GM23338 (cell line): ENCODE data around the gene STK32C. TPM values are rescaled to one million over a fixed set of nuclear protein-coding genes. Genes with fewer than 3 reads are reported as not detected.

ENCODE experiments used
- ATAC-seq: fragments of 200-7000 bp; cut with Tn5 transposase; 3 replicates; pipeline ENCODE4 v1.9.1; 2020
- DNase-seq: peaks from one replicate; pipeline ENCODE4 v3.0.0-alpha.2; 2015; ENCODE audit warnings: low spot score
- H2AFZ ChIP-seq: fragments of 200-600 bp; sonication (generic); 2 replicates; pipeline ENCODE4 v1.8.0; 2016; ENCODE audit warnings: antibody characterized with exemption, mild to moderate bottlenecking, moderate library complexity
- H3F3A ChIP-seq: fragments of 200-600 bp; sonication (generic); replicated peaks from 2 replicates; pipeline ENCODE4 v1.8.0; 2017; ENCODE audit warnings: antibody characterized with exemption, mixed run types, low read depth
- H3K27ac ChIP-seq: fragments of 200-600 bp; sonication (generic); 2 replicates; pipeline ENCODE4 v1.6.1; 2016; ENCODE audit warnings: low read depth
- H3K27me3 ChIP-seq: fragments of 200-600 bp; sonication (generic); 2 replicates; pipeline ENCODE4 v1.8.0; 2016; ENCODE audit warnings: mild to moderate bottlenecking, mixed run types, moderate library complexity; ENCODE audit not compliant: insufficient read depth
- H3K36me3 ChIP-seq: fragments of 200-600 bp; sonication (generic); 2 replicates; pipeline ENCODE4 v1.8.0; 2016; ENCODE audit warnings: mild to moderate bottlenecking; ENCODE audit not compliant: insufficient read depth
- H3K4me1 ChIP-seq: fragments of 200-600 bp; sonication (generic); 2 replicates; pipeline ENCODE4 v1.8.0; 2016; ENCODE audit warnings: mild to moderate bottlenecking, moderate library complexity; ENCODE audit not compliant: insufficient read depth
- H3K4me2 ChIP-seq: fragments of 200-600 bp; sonication (generic); 2 replicates; pipeline ENCODE4 v1.7.1; 2017; ENCODE audit warnings: mixed run types
- H3K4me3 ChIP-seq: fragments of 200-600 bp; sonication (generic); 2 replicates; pipeline ENCODE4 v1.6.1; 2016; ENCODE audit warnings: mixed run types
- H3K79me2 ChIP-seq: fragments of 200-600 bp; sonication (generic); replicated peaks from 2 replicates; pipeline ENCODE4 v1.8.0; 2017; ENCODE audit warnings: mild to moderate bottlenecking; ENCODE audit not compliant: insufficient read depth
- H3K9me2 ChIP-seq: fragments of 200-600 bp; sonication (generic); 2 replicates; pipeline ENCODE4 v1.8.0; 2017; ENCODE audit not compliant: insufficient read depth
- H4K20me1 ChIP-seq: fragments of 200-600 bp; sonication (generic); replicated peaks from 2 replicates; pipeline ENCODE4 v1.8.0; 2017; ENCODE audit warnings: mild to moderate bottlenecking; ENCODE audit not compliant: insufficient read depth
- H3K27ac Mint-ChIP-seq: 2 replicates; pipeline ENCODE4 v1.8.0; 2020; ENCODE audit warnings: inconsistent platforms, mild to moderate bottlenecking, moderate library complexity, mixed read lengths
- H3K27me3 Mint-ChIP-seq: 3 replicates; pipeline ENCODE4 v1.8.0; 2022; ENCODE audit warnings: low read depth, mild to moderate bottlenecking, moderate library complexity, mixed read lengths, inconsistent platforms; ENCODE audit not compliant: insufficient read depth, poor library complexity
- H3K36me3 Mint-ChIP-seq: 3 replicates; pipeline ENCODE4 v1.8.0; 2021; ENCODE audit warnings: low read depth, mild to moderate bottlenecking, inconsistent platforms, moderate library complexity, mixed read lengths
- H3K4me1 Mint-ChIP-seq: 3 replicates; pipeline ENCODE4 v1.8.0; 2020; ENCODE audit warnings: mild to moderate bottlenecking, inconsistent platforms, mixed read lengths
- H3K4me3 Mint-ChIP-seq: 3 replicates; pipeline ENCODE4 v1.8.0; 2021; ENCODE audit warnings: moderate library complexity, mild to moderate bottlenecking, inconsistent platforms, mixed read lengths
- H3K9me3 Mint-ChIP-seq: 3 replicates; pipeline ENCODE4 v1.8.0; 2020; ENCODE audit warnings: moderate library complexity, mild to moderate bottlenecking, inconsistent platforms, mixed read lengths
- CREB1 ChIP-seq: fragments of 250-450 bp; sonication (Bioruptor Pico); IDR thresholded peaks from 2 replicates; pipeline ENCODE4 v1.5.0; 2020; ENCODE audit warnings: low read depth, mild to moderate bottlenecking, moderate library complexity
- EZH2 ChIP-seq: fragments of 200-600 bp; sonication (generic); IDR thresholded peaks from one replicate; pipeline ENCODE4 v1.8.0; 2017; ENCODE audit warnings: antibody characterized with exemption, mild to moderate bottlenecking, low read depth; ENCODE audit not compliant: unreplicated experiment
- EZH2phosphoT487 ChIP-seq: fragments of 200-600 bp; sonication (generic); IDR thresholded peaks from one replicate; pipeline ENCODE4 v1.8.1; 2018; ENCODE audit warnings: antibody characterized with exemption; ENCODE audit not compliant: unreplicated experiment
- JUNB ChIP-seq: IDR thresholded peaks from one replicate; pipeline ENCODE4 v1.6.1; 2016; ENCODE audit warnings: antibody characterized with exemption; ENCODE audit not compliant: unreplicated experiment
- NANOG ChIP-seq: IDR thresholded peaks from 2 replicates; pipeline ENCODE4 v1.6.1; 2016; ENCODE audit warnings: antibody characterized with exemption, borderline replicate concordance
- STAT1 ChIP-seq: IDR thresholded peaks from one replicate; pipeline ENCODE4 v1.6.1; 2016; ENCODE audit warnings: antibody characterized with exemption; ENCODE audit not compliant: unreplicated experiment
- polyA plus RNA-seq: library from polyadenylated mRNA; unstranded; fragments of >200 nt; fragmentation: Nextera tagmentation; extraction: Ambion mirVana; gene quantifications from 2 replicates; pipeline ENCODE4 v1.2.1, GENCODE V29; 2016
- total RNA-seq: library from RNA; depleted of rRNA; stranded (reverse); fragments of >200 nt; shearing (Covaris generic); gene quantifications from 2 replicates; pipeline ENCODE4 v1.2.3, GENCODE V29; 2014
- TF ChIP-seq, protein P1 (sequence below): IDR thresholded peaks from one replicate; pipeline ENCODE4 v1.6.1; 2018; ENCODE audit warnings: antibody characterized with exemption; ENCODE audit not compliant: unreplicated experiment
- TF ChIP-seq, protein P2 (sequence below): IDR thresholded peaks from 2 replicates; pipeline ENCODE4 v1.6.1; 2016; ENCODE audit warnings: antibody characterized with exemption
- TF ChIP-seq, protein P3 (sequence below): fragments of 250-450 bp; sonication (Bioruptor Pico); IDR thresholded peaks from 2 replicates; pipeline ENCODE4 v1.5.0; 2020; ENCODE audit warnings: mild to moderate bottlenecking, moderate library complexity

STK32C gene
- total and polyA plus RNA-seq, 2 experiments from 2014 or later: 10.2 to 20.5 TPM

DNA sequence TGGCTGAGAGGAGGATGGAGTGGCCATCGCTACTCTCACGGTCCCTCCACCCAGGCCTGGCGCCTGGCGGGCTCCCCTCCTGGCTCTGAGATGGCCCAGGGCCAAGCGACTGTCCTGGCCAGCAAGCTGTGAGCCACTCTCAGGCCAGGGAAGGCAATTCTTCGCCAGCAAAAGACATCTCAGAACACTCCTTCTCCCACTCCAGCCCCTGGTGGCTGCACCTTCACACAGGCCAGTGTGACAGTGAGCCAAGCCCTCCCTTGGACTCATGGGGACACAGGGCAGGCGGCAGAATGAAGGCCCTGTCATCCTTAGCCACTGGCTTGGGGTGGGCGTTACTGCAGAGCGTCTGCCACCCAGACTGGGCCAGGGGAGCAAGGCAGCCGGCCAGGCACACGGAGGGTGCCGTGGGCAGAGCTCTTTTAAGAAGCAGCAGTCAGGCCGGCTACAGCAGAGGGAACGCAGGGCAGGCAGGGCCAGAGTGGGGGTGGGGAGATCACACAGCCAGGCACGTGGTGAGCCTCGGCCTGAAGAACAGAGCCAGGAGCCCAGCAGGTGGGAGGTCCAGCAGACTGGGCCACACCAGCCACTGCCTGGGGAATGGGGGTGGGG is 14.4 kb downstream of the STK32C start:
- H3K27ac ChIP-seq: no peak overlapping the region
- H3K9me2 ChIP-seq: no peaks in the 10 kb centered on the region
- no peaks in the 10 kb centered on the region for H3K79me2 ChIP-seq
- no peak overlapping the region for H3K4me3 Mint-ChIP-seq
- H3K9me3 Mint-ChIP-seq: no peaks in the 10 kb centered on the region; the same call in 2 of the 3 replicates
- peaks cover 18% of the 10 kb centered on the region for H3K4me1 Mint-ChIP-seq
- H3K27me3 ChIP-seq: no peaks in the 10 kb centered on the region
- no peaks in the 10 kb centered on the region for H3F3A ChIP-seq
- no peaks in the 10 kb centered on the region; the same call in 2 of the 3 replicates for H3K36me3 Mint-ChIP-seq
- H2AFZ ChIP-seq: no peak overlapping the region
- H3K4me1 ChIP-seq: no peaks in the 10 kb centered on the region
- no peak overlapping the region; the same call in 1 of the 2 replicates for H3K27ac Mint-ChIP-seq
- no peak overlapping the region for H3K4me3 ChIP-seq
- H3K4me2 ChIP-seq: no peak overlapping the region
- TF ChIP-seq STAT1: no peak
- TF ChIP-seq, protein P1, sequence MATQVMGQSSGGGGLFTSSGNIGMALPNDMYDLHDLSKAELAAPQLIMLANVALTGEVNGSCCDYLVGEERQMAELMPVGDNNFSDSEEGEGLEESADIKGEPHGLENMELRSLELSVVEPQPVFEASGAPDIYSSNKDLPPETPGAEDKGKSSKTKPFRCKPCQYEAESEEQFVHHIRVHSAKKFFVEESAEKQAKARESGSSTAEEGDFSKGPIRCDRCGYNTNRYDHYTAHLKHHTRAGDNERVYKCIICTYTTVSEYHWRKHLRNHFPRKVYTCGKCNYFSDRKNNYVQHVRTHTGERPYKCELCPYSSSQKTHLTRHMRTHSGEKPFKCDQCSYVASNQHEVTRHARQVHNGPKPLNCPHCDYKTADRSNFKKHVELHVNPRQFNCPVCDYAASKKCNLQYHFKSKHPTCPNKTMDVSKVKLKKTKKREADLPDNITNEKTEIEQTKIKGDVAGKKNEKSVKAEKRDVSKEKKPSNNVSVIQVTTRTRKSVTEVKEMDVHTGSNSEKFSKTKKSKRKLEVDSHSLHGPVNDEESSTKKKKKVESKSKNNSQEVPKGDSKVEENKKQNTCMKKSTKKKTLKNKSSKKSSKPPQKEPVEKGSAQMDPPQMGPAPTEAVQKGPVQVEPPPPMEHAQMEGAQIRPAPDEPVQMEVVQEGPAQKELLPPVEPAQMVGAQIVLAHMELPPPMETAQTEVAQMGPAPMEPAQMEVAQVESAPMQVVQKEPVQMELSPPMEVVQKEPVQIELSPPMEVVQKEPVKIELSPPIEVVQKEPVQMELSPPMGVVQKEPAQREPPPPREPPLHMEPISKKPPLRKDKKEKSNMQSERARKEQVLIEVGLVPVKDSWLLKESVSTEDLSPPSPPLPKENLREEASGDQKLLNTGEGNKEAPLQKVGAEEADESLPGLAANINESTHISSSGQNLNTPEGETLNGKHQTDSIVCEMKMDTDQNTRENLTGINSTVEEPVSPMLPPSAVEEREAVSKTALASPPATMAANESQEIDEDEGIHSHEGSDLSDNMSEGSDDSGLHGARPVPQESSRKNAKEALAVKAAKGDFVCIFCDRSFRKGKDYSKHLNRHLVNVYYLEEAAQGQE: peak; percentile 34
- peaks cover 18% of the 10 kb centered on the region for H3K27me3 Mint-ChIP-seq
- peak; percentile 60 for ATAC-seq
- H4K20me1 ChIP-seq: no peaks in the 10 kb centered on the region
- H3K36me3 ChIP-seq: no peaks in the 10 kb centered on the region
- no peak for DNase-seq

DNA sequence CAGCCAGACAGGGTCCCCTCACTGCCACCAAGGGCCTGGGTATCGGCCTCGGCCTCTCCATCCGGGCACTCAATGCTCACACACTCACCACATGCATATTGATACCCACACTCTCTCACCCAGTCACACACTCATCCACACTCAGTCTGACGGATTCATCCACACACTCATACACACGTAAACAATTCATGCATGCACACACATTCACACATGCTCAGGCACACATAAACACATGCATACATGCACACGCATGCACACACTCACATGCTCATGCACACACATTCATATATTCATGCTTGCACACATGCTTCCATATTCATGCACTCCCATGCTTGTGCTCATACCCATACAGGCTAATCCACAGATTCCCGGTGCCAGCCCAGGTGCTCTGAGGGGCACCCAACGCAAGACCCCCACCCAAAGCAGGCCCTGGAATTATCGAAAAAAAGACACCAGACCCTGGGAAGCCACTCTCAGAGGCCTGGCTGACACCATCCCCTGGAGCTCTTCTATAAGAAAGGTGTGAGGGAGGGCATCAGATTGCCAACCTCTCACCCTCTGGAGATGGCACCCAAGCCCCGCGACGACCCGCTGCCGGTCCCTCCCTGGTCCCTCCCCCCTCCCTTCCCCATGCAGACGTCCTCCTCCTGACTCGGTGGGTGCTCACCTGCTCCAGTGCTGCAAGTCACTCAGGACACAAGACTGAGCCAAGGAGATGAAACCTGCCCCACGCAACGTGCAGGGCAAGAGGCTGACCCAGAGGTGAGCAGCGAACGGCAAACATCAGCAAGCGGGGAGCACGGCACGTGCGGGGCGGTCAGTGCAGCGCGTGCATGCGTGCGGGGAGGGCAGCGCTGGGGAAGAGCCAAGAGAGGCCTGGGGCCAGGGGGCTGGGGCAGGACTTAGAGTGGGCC is 15.2 kb downstream of the STK32C start:
- Histone ChIP-seq H3K79me2 (no peaks in the 10 kb centered on the region), H3K4me2 (no peak overlapping the region), H3K27me3 (no peaks in the 10 kb centered on the region), H3K27ac (no peak overlapping the region), H3K9me2 (no peaks in the 10 kb centered on the region), H3K4me1 (no peaks in the 10 kb centered on the region), H4K20me1 (no peaks in the 10 kb centered on the region), H2AFZ (no peak overlapping the region), H3K36me3 (no peaks in the 10 kb centered on the region), H3F3A (no peaks in the 10 kb centered on the region), H3K4me3 (no peak overlapping the region)
- Mint-ChIP-seq H3K36me3 (no peaks in the 10 kb centered on the region; the same call in 2 of the 3 replicates), H3K4me3 (no peak overlapping the region), H3K4me1 (peaks cover 14% of the 10 kb centered on the region), H3K27me3 (peaks cover 14% of the 10 kb centered on the region), H3K27ac (no peak overlapping the region), H3K9me3 (no peaks in the 10 kb centered on the region)
- ATAC-seq: no peak
- DNase-seq: no peak
- TF ChIP-seq NANOG (no peak), EZH2phosphoT487 (no peak), EZH2 (no peak), CREB1 (CRISPR knock-in tag) (no peak), JUNB (no peak), STAT1 (no peak)
- TF ChIP-seq, protein P2, sequence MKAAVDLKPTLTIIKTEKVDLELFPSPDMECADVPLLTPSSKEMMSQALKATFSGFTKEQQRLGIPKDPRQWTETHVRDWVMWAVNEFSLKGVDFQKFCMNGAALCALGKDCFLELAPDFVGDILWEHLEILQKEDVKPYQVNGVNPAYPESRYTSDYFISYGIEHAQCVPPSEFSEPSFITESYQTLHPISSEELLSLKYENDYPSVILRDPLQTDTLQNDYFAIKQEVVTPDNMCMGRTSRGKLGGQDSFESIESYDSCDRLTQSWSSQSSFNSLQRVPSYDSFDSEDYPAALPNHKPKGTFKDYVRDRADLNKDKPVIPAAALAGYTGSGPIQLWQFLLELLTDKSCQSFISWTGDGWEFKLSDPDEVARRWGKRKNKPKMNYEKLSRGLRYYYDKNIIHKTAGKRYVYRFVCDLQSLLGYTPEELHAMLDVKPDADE: no peak
- TF ChIP-seq, protein P3, sequence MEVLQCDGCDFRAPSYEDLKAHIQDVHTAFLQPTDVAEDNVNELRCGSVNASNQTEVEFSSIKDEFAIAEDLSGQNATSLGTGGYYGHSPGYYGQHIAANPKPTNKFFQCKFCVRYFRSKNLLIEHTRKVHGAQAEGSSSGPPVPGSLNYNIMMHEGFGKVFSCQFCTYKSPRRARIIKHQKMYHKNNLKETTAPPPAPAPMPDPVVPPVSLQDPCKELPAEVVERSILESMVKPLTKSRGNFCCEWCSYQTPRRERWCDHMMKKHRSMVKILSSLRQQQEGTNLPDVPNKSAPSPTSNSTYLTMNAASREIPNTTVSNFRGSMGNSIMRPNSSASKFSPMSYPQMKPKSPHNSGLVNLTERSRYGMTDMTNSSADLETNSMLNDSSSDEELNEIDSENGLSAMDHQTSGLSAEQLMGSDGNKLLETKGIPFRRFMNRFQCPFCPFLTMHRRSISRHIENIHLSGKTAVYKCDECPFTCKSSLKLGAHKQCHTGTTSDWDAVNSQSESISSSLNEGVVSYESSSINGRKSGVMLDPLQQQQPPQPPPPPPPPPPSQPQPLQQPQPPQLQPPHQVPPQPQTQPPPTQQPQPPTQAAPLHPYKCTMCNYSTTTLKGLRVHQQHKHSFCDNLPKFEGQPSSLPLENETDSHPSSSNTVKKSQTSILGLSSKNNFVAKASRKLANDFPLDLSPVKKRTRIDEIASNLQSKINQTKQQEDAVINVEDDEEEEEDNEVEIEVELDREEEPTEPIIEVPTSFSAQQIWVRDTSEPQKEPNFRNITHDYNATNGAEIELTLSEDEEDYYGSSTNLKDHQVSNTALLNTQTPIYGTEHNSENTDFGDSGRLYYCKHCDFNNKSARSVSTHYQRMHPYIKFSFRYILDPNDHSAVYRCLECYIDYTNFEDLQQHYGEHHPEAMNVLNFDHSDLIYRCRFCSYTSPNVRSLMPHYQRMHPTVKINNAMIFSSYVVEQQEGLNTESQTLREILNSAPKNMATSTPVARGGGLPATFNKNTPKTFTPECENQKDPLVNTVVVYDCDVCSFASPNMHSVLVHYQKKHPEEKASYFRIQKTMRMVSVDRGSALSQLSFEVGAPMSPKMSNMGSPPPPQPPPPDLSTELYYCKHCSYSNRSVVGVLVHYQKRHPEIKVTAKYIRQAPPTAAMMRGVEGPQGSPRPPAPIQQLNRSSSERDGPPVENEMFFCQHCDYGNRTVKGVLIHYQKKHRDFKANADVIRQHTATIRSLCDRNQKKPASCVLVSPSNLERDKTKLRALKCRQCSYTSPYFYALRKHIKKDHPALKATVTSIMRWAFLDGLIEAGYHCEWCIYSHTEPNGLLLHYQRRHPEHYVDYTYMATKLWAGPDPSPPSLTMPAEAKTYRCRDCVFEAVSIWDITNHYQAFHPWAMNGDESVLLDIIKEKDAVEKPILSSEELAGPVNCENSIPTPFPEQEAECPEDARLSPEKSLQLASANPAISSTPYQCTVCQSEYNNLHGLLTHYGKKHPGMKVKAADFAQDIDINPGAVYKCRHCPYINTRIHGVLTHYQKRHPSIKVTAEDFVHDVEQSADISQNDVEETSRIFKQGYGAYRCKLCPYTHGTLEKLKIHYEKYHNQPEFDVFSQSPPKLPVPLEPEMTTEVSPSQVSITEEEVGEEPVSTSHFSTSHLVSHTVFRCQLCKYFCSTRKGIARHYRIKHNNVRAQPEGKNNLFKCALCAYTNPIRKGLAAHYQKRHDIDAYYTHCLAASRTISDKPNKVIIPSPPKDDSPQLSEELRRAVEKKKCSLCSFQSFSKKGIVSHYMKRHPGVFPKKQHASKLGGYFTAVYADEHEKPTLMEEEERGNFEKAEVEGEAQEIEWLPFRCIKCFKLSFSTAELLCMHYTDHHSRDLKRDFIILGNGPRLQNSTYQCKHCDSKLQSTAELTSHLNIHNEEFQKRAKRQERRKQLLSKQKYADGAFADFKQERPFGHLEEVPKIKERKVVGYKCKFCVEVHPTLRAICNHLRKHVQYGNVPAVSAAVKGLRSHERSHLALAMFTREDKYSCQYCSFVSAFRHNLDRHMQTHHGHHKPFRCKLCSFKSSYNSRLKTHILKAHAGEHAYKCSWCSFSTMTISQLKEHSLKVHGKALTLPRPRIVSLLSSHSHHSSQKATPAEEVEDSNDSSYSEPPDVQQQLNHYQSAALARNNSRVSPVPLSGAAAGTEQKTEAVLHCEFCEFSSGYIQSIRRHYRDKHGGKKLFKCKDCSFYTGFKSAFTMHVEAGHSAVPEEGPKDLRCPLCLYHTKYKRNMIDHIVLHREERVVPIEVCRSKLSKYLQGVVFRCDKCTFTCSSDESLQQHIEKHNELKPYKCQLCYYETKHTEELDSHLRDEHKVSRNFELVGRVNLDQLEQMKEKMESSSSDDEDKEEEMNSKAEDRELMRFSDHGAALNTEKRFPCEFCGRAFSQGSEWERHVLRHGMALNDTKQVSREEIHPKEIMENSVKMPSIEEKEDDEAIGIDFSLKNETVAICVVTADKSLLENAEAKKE (CRISPR knock-in tag): no peak
